Suprapubic skin (tissue), 4 donors: ENCODE data around the gene HMCES. TPM values are rescaled to one million over a fixed set of nuclear protein-coding genes. Genes with fewer than 3 reads are reported as not detected.
A peak's percentile ranks its signal among the peaks of the same experiment; 100 is the strongest.

Experiments used
- DNase-seq, 2 donors: peaks; one replicate each; pipeline ENCODE4 v3.0.0-alpha.2; 2019; ENCODE audit warnings: low spot score in 2 of 2
- H3K27ac ChIP-seq: fragments of 200-600 bp; sonication (generic); one replicate; pipeline ENCODE4 v1.5.1; 2019
- H3K27me3 ChIP-seq: fragments of 200-600 bp; sonication (generic); one replicate; pipeline ENCODE4 v1.5.1; 2019
- H3K36me3 ChIP-seq: fragments of 200-600 bp; sonication (generic); one replicate; pipeline ENCODE4 v1.5.1; 2019
- H3K4me1 ChIP-seq: fragments of 200-600 bp; sonication (generic); one replicate; pipeline ENCODE4 v1.5.1; 2019
- H3K4me3 ChIP-seq: fragments of 200-600 bp; sonication (generic); one replicate; pipeline ENCODE4 v1.5.1; 2019; ENCODE audit warnings: mild to moderate bottlenecking
- H3K9me3 ChIP-seq: fragments of 200-600 bp; sonication (generic); one replicate; pipeline ENCODE4 v1.5.1; 2019
- EP300 ChIP-seq: sonication (generic); formaldehyde crosslinking; IDR thresholded peaks from one replicate; pipeline ENCODE4 v1.6.1; 2017; ENCODE audit warnings: antibody characterized with exemption
- POLR2A ChIP-seq, 2 donors: fragments of 450-650 bp; IDR thresholded peaks; one replicate each; pipeline ENCODE4 v1.6.1; 2017; ENCODE audit warnings: antibody characterized with exemption in 2 of 2, mild to moderate bottlenecking in 2 of 2, moderate library complexity in 2 of 2
- POLR2AphosphoS5 ChIP-seq, 3 donors: sonication (generic); formaldehyde crosslinking; IDR thresholded peaks; one replicate each; pipeline ENCODE4 v1.6.1; 2017; ENCODE audit warnings: antibody characterized with exemption in 3 of 3
- WGBS: methylation state at CpG from one replicate; pipeline ENCODE4 v1.1.5; 2018; 5-methylcytosine and 5-hydroxymethylcytosine counted together
- total RNA-seq, 4 donors: library from RNA; depleted of rRNA; stranded (reverse); fragments of >200 nt; gene quantifications; one replicate each; pipeline ENCODE4 v1.1.0, GENCODE V29; 2016
- TF ChIP-seq, protein P1 (sequence below), 2 donors: fragments of 200-600 bp in 1 of 2; fragments of 450-650 bp in 1 of 2; sonication (generic) in 1 of 2; IDR thresholded peaks; one replicate each; pipeline ENCODE4 v1.5.1; 2016 to 2019; ENCODE audit warnings: antibody characterized with exemption in 2 of 2, mild to moderate bottlenecking in 1 of 2, moderate library complexity in 1 of 2

HMCES gene
- total RNA-seq, 4 donors from 2014 or later = 25.1 to 34.5 (median 32.7) TPM

GRCh38 chr3:129312021-129312639 lies 33.5 kb downstream of the HMCES start:
- Histone ChIP-seq H3K36me3 (no peaks in the 10 kb centered on the region), H3K9me3 (no peaks in the 10 kb centered on the region), H3K27ac (no peak overlapping the region), H3K4me1 (peaks cover 38% of the 10 kb centered on the region), H3K4me3 (no peak overlapping the region), H3K27me3 (no peaks in the 10 kb centered on the region)
- DNase-seq = peak in 1 of 2 donors; percentile 24
- 85% methylated on average over 2 of the region's 2 CpGs for WGBS
- no peak for TF ChIP-seq POLR2AphosphoS5 (IDR thresholded peaks at IDR 0.05)
- no peak for TF ChIP-seq EP300
- TF ChIP-seq, protein P1, sequence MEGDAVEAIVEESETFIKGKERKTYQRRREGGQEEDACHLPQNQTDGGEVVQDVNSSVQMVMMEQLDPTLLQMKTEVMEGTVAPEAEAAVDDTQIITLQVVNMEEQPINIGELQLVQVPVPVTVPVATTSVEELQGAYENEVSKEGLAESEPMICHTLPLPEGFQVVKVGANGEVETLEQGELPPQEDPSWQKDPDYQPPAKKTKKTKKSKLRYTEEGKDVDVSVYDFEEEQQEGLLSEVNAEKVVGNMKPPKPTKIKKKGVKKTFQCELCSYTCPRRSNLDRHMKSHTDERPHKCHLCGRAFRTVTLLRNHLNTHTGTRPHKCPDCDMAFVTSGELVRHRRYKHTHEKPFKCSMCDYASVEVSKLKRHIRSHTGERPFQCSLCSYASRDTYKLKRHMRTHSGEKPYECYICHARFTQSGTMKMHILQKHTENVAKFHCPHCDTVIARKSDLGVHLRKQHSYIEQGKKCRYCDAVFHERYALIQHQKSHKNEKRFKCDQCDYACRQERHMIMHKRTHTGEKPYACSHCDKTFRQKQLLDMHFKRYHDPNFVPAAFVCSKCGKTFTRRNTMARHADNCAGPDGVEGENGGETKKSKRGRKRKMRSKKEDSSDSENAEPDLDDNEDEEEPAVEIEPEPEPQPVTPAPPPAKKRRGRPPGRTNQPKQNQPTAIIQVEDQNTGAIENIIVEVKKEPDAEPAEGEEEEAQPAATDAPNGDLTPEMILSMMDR (IDR thresholded peaks at IDR 0.05) = no peak
- TF ChIP-seq POLR2A (IDR thresholded peaks at IDR 0.05) = no peak

- peak in 1 of 2 donors; percentile 59 for DNase-seq
- Histone ChIP-seq H3K9me3 (no peaks in the 10 kb centered on the region), H3K4me1 (peaks cover 44% of the 10 kb centered on the region), H3K27ac (no peak overlapping the region), H3K36me3 (no peaks in the 10 kb centered on the region), H3K27me3 (no peaks in the 10 kb centered on the region), H3K4me3 (no peak overlapping the region)
- no peak for TF ChIP-seq POLR2AphosphoS5 (IDR thresholded peaks at IDR 0.05)
- TF ChIP-seq EP300 = no peak
- TF ChIP-seq, protein P1 (IDR thresholded peaks at IDR 0.05) = no peak
- no peak for TF ChIP-seq POLR2A (IDR thresholded peaks at IDR 0.05)
These were observed 34.2 kb downstream of the HMCES start for GRCh38 chr3:129312671-129313414.

- DNase-seq = peak in 1 of 2 donors; percentile 61
- Histone ChIP-seq H3K4me3 (no peak overlapping the region), H3K9me3 (no peaks in the 10 kb centered on the region), H3K4me1 (peaks cover 44% of the 10 kb centered on the region), H3K27ac (no peak overlapping the region), H3K36me3 (no peaks in the 10 kb centered on the region), H3K27me3 (no peaks in the 10 kb centered on the region)
- TF ChIP-seq, protein P1 (IDR thresholded peaks at IDR 0.05) = no peak
- TF ChIP-seq POLR2AphosphoS5 (IDR thresholded peaks at IDR 0.05) (no peak), EP300 (no peak), POLR2A (IDR thresholded peaks at IDR 0.05) (no peak)
These were observed 34.7 kb downstream of the HMCES start for GRCh38 chr3:129313415-129313664.

DNA sequence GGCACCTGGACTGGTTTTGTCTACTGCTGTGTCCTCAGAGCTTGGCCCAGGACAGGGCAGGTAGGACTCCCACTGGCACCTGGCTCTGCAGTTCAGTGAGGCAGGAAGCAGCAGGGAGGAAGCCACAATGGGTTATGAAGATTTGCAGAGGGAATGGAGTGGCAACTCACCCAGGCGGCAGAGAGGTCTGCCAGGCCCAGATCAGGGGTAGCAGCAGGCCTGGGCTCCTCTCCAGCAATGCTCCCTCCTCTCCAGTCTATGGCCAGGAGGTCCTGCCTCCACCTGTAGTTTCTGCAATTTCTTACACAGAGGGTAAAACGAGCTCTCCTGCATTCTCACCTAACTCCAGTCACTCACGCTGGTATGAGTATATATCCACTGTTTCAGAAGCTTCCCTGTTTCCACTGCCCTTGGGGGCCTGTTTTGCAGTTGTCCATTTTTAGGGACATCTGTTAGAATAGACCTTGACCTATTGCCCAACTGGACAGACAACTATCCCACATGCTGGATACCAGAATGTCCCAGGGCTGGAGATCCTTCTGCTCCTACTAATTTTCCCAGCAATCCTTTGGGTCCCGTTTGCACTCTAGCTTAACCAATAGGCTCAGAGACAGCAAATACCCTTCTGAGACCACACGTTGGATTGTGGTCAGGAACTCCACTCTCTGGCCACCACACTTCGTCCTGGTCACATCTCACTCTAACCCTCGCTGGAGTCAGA lies 35.2 kb downstream of the HMCES start:
- H3K27me3 ChIP-seq = no peaks in the 10 kb centered on the region
- 32% methylated on average over 7 of the region's 7 CpGs for WGBS
- no peaks in the 10 kb centered on the region for H3K36me3 ChIP-seq
- no peak for DNase-seq
- H3K9me3 ChIP-seq = no peaks in the 10 kb centered on the region
- H3K27ac ChIP-seq = peak overlapping the region; percentile 93
- TF ChIP-seq, protein P1 (IDR thresholded peaks at IDR 0.05) = no peak
- TF ChIP-seq POLR2A (IDR thresholded peaks at IDR 0.05) (no peak), POLR2AphosphoS5 (IDR thresholded peaks at IDR 0.05) (no peak), EP300 (no peak)
- peak overlapping the region; percentile 83 for H3K4me3 ChIP-seq
- peaks cover 44% of the 10 kb centered on the region for H3K4me1 ChIP-seq
